Measurements from ENCODE around the gene RANBP6.

DNA sequence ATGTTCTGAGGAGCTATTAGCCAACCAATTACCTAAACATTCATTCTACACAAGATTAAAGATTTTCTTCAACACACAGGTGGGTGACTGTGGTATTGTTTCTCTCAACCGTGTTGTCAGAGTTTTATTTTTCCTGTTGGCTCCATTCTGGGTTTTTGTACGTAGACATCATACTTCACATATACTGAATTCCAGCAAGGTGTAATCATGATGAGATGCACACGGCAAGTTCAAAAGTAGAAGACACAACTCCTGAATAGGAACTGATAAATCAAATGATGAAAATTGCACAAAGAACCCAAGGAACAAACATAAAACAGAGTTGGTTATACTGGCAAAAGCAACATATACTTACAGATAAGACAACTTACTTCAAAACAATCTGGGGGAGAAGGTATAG lies 40.2 kb upstream of the RANBP6 start:
- TF ChIP-seq, protein P1, sequence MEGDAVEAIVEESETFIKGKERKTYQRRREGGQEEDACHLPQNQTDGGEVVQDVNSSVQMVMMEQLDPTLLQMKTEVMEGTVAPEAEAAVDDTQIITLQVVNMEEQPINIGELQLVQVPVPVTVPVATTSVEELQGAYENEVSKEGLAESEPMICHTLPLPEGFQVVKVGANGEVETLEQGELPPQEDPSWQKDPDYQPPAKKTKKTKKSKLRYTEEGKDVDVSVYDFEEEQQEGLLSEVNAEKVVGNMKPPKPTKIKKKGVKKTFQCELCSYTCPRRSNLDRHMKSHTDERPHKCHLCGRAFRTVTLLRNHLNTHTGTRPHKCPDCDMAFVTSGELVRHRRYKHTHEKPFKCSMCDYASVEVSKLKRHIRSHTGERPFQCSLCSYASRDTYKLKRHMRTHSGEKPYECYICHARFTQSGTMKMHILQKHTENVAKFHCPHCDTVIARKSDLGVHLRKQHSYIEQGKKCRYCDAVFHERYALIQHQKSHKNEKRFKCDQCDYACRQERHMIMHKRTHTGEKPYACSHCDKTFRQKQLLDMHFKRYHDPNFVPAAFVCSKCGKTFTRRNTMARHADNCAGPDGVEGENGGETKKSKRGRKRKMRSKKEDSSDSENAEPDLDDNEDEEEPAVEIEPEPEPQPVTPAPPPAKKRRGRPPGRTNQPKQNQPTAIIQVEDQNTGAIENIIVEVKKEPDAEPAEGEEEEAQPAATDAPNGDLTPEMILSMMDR (conservative IDR thresholded peaks at IDR 0.05; ENCODE audit: low read depth, low read length): no peak
- TF ChIP-seq EZH2 (IDR thresholded peaks at IDR 0.05; ENCODE audit: low read length, unreplicated experiment): no peak
- no peak for TF ChIP-seq EZH2phosphoT487 (IDR thresholded peaks at IDR 0.05; ENCODE audit: borderline replicate concordance, low read length)

Data from PC-3 (cell line).